Endothelial cell of umbilical vein (primary cell): ENCODE results near the gene ADAMTSL3. TPM values are rescaled to one million over a fixed set of nuclear protein-coding genes. Genes with fewer than 3 reads are reported as not detected.

Source experiments
- BruUV-seq: library from RNA; stranded (reverse); fragments of 400-500 nt; replicated peaks from 2 replicates; lab custom pipeline; 2021; lab: Mats Ljungman, UMichigan
- CTCF ChIA-PET: fragments of 300-600, 350-600 bp; sonication (Branson Sonifier 250); formaldehyde crosslinking; loops from one replicate; lab custom pipeline; 2021; ENCODE audit warnings: antibody characterized with exemption, inconsistent platforms; lab: Charles Lee
- POLR2A ChIA-PET: fragments of 300-600, 350-600 bp; sonication (Branson Sonifier 250); formaldehyde crosslinking; loops from one replicate; lab custom pipeline; 2021; ENCODE audit warnings: antibody characterized with exemption, inconsistent platforms; lab: Charles Lee
- DNase-seq: peaks from one replicate; pipeline ENCODE4 v3.0.0-alpha.2; 2011; ENCODE audit warnings: low read depth, low spot score
- FAIRE-seq: peaks from 2 replicates; lab custom pipeline; 2011; peaks lifted over from hg19 to GRCh38; lab: Jason Lieb, UNC
- H2AFZ ChIP-seq: 2 replicates; pipeline ENCODE4 v1.6.0; 2012; ENCODE audit warnings: low read depth, low read length, control low read depth, inconsistent platforms
- H3K27ac ChIP-seq: 2 replicates; pipeline ENCODE4 v1.5.1; 2011; ENCODE audit warnings: low read depth, mild to moderate bottlenecking, control low read depth, low read length, moderate library complexity; ENCODE audit not compliant: insufficient read depth
- H3K27me3 ChIP-seq, 2 experiments: 2 replicates each; pipeline versions ENCODE4 v1.6.0 to v1.6.1; 2011; ENCODE audit warnings: low read length in 2 of 2, mixed read lengths in 1 of 2; ENCODE audit not compliant: control insufficient read depth in 2 of 2, insufficient read depth in 2 of 2
- H3K36me3 ChIP-seq, 2 experiments: 2 replicates in 1 of 2; 3 replicates in 1 of 2; pipeline ENCODE4 v1.5.1; 2011; ENCODE audit warnings: low read length in 2 of 2, mild to moderate bottlenecking in 1 of 2, moderate library complexity in 1 of 2; ENCODE audit not compliant: control insufficient read depth in 2 of 2, insufficient read depth in 2 of 2; ENCODE audit errors: extremely low read depth in 1 of 2
- H3K4me1 ChIP-seq: 3 replicates; pipeline ENCODE4 v1.5.1; 2011; ENCODE audit warnings: mild to moderate bottlenecking, low read length; ENCODE audit not compliant: control insufficient read depth, insufficient read depth; ENCODE audit errors: extremely low read depth
- H3K4me2 ChIP-seq: 2 replicates; pipeline ENCODE4 v1.6.1; 2011; ENCODE audit warnings: low read length, control low read depth, mixed read lengths; ENCODE audit not compliant: insufficient read depth
- H3K4me3 ChIP-seq, 3 experiments: fragments of 200-600 bp in 1 of 3; sonication (generic), shearing (Covaris generic) in 1 of 3; replicated peaks in 1 of 3; 2 replicates each; pipeline ENCODE4 v1.5.1; 2011 to 2016; ENCODE audit warnings: control low read depth in 3 of 3, low read length in 3 of 3, mild to moderate bottlenecking in 2 of 3, inconsistent platforms in 1 of 3, low read depth in 1 of 3, moderate library complexity in 1 of 3; ENCODE audit not compliant: insufficient read depth in 1 of 3
- H3K79me2 ChIP-seq: 2 replicates; pipeline ENCODE4 v1.6.0; 2012; ENCODE audit warnings: low read length, inconsistent platforms; ENCODE audit not compliant: control insufficient read depth, insufficient read depth
- H3K9ac ChIP-seq: replicated peaks from 2 replicates; pipeline ENCODE3; 2011; ENCODE audit warnings: low read length, control low read depth; ENCODE audit not compliant: insufficient read depth; ENCODE audit errors: extremely low read depth
- H3K9me1 ChIP-seq: replicated peaks from 3 replicates; pipeline ENCODE4 v1.6.0; 2011; ENCODE audit warnings: mild to moderate bottlenecking, low read length; ENCODE audit not compliant: control insufficient read depth, insufficient read depth; ENCODE audit errors: extremely low read depth
- H3K9me3 ChIP-seq: replicated peaks from 2 replicates; pipeline ENCODE4 v1.5.1; 2012; ENCODE audit warnings: low read length, inconsistent platforms; ENCODE audit not compliant: control insufficient read depth, insufficient read depth
- H4K20me1 ChIP-seq: replicated peaks from 2 replicates; pipeline ENCODE3; 2011; ENCODE audit warnings: mild to moderate bottlenecking, low read length; ENCODE audit not compliant: control insufficient read depth, insufficient read depth; ENCODE audit errors: extremely low read depth
- GATA2 ChIP-seq: IDR thresholded peaks from 2 replicates; pipeline ENCODE4 v1.7.0; 2011; ENCODE audit warnings: low read depth, mild to moderate bottlenecking, moderate library complexity, mixed read lengths, low read length; ENCODE audit not compliant: insufficient read length, insufficient read depth
- JUN ChIP-seq: IDR thresholded peaks from 2 replicates; pipeline ENCODE4 v1.6.1; 2011; ENCODE audit warnings: borderline replicate concordance, low read depth; ENCODE audit not compliant: insufficient read length, insufficient read depth
- POLR2A ChIP-seq: IDR thresholded peaks from 2 replicates; pipeline ENCODE4 v1.6.1; 2012; ENCODE audit warnings: low read depth, mild to moderate bottlenecking, control low read depth, low read length
- POLR2AphosphoS5 ChIP-seq: IDR thresholded peaks from 2 replicates; pipeline ENCODE4 v1.6.1; 2012; ENCODE audit warnings: low read depth, mild to moderate bottlenecking, control low read depth, low read length, moderate library complexity; ENCODE audit not compliant: insufficient read depth
- dilution Hi-C: fragments of 300-500 bp; cut with MboI; formaldehyde crosslinking; loops from one replicate; pipeline ENCODE4 v1.15.0; 2019; ENCODE audit warnings: low sequenced_read_pairs; ENCODE audit not compliant: extremely low pct_ligation_motif_present
- intact Hi-C: fragments of 100-400 bp; cut with micrococcal nuclease; formaldehyde crosslinking; loops from one replicate; pipeline ENCODE4 v1.10.0; 2022
- polyA plus RNA-seq, 4 experiments: library from polyadenylated mRNA; depleted of rRNA in 3 of 4; stranded (reverse) in 3 of 4; unstranded in 1 of 4; fragments of >200 nt; gene quantifications; 2 replicates each; pipeline versions ENCODE4 v1.2.1 to v1.2.3, GENCODE V29; 2011 to 2012; ENCODE audit warnings: missing spikeins in 1 of 4
- total RNA-seq: library from RNA; stranded (reverse); gene quantifications from 2 replicates; pipeline ENCODE4 v1.2.3, GENCODE V29; 2021
- TF ChIP-seq, protein P1 (sequence below): IDR thresholded peaks from 2 replicates; pipeline ENCODE4 v1.6.1; 2011; ENCODE audit not compliant: insufficient read depth, insufficient read length

ADAMTSL3 gene
- total and polyA plus RNA-seq, 2 donors (not counting 3 experiments of a cell fraction or from before 2014, with no cell fraction given) = not detected

DNA sequence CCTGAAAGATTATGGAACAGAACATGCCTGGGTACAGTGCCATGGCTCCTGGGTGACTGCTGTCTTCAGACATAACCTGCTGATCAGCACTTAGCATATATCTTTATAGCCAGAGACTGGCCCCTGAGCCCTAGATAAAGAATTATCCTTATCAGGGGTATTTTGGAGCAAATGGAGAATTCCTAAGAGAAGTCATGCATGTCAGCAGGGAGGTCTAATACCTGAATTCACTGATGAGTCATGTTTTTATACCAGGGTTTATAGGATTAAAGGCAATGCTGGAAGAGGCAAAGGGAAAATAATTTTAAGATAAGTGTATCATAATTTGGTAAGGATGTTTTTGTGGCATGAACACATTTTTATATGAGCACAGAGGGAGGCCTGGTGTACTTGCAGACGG lies 159.8 kb downstream of the ADAMTSL3 start:
- POLR2A ChIA-PET = no interaction called here
- no peaks in the 10 kb centered on the region for H3K27me3 ChIP-seq
- H3K4me1 ChIP-seq = no peaks in the 10 kb centered on the region
- H3K9ac ChIP-seq = no peak overlapping the region
- no peak overlapping the region for H3K27ac ChIP-seq
- CTCF ChIA-PET = no interaction called here
- no peak for FAIRE-seq
- no peaks in the 10 kb centered on the region for H3K9me1 ChIP-seq
- TF ChIP-seq JUN (peak; percentile 2), GATA2 (no peak), POLR2A (no peak)
- BruUV-seq = no TSS peak
- H3K9me3 ChIP-seq = peaks cover 1% of the 10 kb centered on the region
- H2AFZ ChIP-seq = no peak overlapping the region
- no peaks in the 10 kb centered on the region for H3K36me3 ChIP-seq
- H3K4me3 ChIP-seq = no peak overlapping the region
- DNase-seq = no peak
- H4K20me1 ChIP-seq = no peaks in the 10 kb centered on the region
- intact Hi-C loops (no loop called here), dilution Hi-C loops (no loop called here)
- H3K79me2 ChIP-seq = no peaks in the 10 kb centered on the region
- H3K4me2 ChIP-seq = no peak overlapping the region

DNA sequence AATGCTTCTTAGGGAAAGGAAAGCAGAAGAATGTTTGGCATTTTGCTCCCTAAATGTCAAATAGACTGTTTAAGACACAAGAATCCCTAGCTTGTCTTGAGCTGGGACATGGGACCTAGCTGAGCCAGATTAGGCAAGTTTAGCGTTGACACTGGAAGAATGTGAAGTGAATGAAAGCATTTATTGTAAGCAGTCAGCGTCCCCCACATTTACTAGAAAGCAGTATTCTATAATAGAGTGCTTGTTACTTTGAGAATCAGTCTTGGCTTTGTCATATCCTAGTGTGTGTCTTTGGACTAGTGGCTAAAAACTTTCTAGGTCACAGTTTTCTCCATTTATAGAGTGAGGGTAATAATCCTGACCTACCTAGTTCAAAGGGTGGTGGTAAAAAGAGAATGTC lies 161.6 kb downstream of the ADAMTSL3 start:
- no peak for FAIRE-seq
- dilution Hi-C loops = no loop called here
- DNase-seq = no peak
- Histone ChIP-seq H3K9me1 (no peaks in the 10 kb centered on the region), H4K20me1 (no peaks in the 10 kb centered on the region), H3K36me3 (no peaks in the 10 kb centered on the region), H3K4me1 (no peaks in the 10 kb centered on the region), H3K27ac (no peak overlapping the region), H3K9me3 (no peaks in the 10 kb centered on the region), H3K79me2 (no peaks in the 10 kb centered on the region), H3K4me2 (no peak overlapping the region), H3K27me3 (no peaks in the 10 kb centered on the region), H2AFZ (no peak overlapping the region), H3K9ac (no peak overlapping the region), H3K4me3 (no peak overlapping the region)
- POLR2A ChIA-PET = no interaction called here
- intact Hi-C loops = no loop called here
- BruUV-seq = no TSS peak
- CTCF ChIA-PET = no interaction called here
- TF ChIP-seq GATA2 (no peak), POLR2AphosphoS5 (no peak)
- TF ChIP-seq, protein P1, sequence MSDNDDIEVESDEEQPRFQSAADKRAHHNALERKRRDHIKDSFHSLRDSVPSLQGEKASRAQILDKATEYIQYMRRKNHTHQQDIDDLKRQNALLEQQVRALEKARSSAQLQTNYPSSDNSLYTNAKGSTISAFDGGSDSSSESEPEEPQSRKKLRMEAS = no peak
